Peyer's patch (tissue), 4 donors: Measurements from ENCODE around the gene GLRX3.

Experiments
- CTCF ChIP-seq, 6 experiments: fragments of 450-650 bp in 4 of 6; fragments of 200-600 bp in 2 of 6; sonication (generic) in 1 of 6; IDR thresholded peaks; one replicate each; pipeline ENCODE4 v1.5.1; 2017 to 2019; ENCODE audit warnings: antibody characterized with exemption in 6 of 6, mild to moderate bottlenecking in 3 of 6, moderate library complexity in 1 of 6
- POLR2A ChIP-seq, 2 donors: fragments of 450-650 bp; IDR thresholded peaks; one replicate each; pipeline ENCODE4 v1.5.1; 2017; ENCODE audit warnings: antibody characterized with exemption in 2 of 2, mild to moderate bottlenecking in 2 of 2, moderate library complexity in 2 of 2

- TF ChIP-seq CTCF (IDR thresholded peaks at IDR 0.05): no peak
- no peak for TF ChIP-seq POLR2A (IDR thresholded peaks at IDR 0.05)
Measured at GRCh38 chr10:130141038-130141437, 4.8 kb downstream of the GLRX3 start.
